Endothelial cell of coronary artery (primary cell): Measurements from ENCODE around the gene IQGAP1. TPM values are rescaled to one million over a fixed set of nuclear protein-coding genes. Genes with fewer than 3 reads are reported as not detected.

Experiments used
- total RNA-seq: library from RNA; depleted of rRNA; stranded (reverse); fragments of >200 nt; gene quantifications from 2 replicates; pipeline ENCODE4 v1.2.3, GENCODE V29; 2014

IQGAP1 gene
- 206 and 279 TPM in 2 replicates for total RNA-seq

DNA sequence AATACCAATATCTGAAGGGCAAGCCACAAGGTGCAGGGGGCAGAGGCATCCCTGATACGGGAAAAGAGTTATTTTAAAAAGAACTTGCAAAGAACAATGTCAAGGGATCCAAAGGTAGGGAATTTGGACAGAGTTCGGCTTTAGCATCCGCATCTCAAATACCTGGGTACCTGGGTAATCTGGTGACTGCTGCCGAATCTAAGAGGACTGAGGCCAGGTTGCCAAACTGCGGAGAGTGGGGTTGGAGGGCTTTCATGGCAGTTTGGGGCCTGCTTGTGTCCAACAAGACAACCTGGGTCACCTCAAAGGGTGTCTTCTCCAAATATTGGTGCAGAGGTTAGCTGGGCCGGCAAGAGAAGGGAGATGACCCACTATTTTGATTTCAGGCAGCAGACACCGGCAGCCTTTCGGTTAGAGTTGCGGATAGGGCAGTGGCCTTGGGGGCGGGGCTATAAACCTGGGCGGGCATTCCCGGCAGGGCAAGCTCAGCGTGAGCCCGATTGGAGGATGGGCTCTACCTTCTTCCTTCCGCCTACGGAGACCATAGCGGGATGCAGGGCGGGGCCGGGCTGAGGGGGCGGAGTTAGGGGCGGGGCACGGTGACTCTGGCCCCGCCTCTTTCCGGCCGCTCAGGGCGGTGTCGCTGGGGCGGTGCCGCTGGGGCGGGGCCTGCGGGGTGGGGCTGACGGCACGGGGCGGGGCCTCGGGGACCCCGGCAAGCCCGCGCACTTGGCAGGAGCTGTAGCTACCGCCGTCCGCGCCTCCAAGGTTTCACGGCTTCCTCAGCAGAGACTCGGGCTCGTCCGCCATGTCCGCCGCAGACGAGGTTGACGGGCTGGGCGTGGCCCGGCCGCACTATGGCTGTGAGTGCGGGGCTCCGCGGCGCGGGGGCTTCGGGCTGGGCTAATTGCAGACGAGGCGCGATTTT lies at the start of gene IQGAP1:
IQGAP1 (plus strand) TSS at position 709 of the 928 bp plus-strand sequence; CDS start at position 809, 100 bp downstream.

GRCh38 chr15:90352107-90352893 lies 35.7 kb upstream of the IQGAP1 start, which contains the start of gene ZNF774:
Gene ZNF774 (plus strand): TSS chr15:90352284. CDS start chr15:90354661, 2,377 bp downstream.

DNA sequence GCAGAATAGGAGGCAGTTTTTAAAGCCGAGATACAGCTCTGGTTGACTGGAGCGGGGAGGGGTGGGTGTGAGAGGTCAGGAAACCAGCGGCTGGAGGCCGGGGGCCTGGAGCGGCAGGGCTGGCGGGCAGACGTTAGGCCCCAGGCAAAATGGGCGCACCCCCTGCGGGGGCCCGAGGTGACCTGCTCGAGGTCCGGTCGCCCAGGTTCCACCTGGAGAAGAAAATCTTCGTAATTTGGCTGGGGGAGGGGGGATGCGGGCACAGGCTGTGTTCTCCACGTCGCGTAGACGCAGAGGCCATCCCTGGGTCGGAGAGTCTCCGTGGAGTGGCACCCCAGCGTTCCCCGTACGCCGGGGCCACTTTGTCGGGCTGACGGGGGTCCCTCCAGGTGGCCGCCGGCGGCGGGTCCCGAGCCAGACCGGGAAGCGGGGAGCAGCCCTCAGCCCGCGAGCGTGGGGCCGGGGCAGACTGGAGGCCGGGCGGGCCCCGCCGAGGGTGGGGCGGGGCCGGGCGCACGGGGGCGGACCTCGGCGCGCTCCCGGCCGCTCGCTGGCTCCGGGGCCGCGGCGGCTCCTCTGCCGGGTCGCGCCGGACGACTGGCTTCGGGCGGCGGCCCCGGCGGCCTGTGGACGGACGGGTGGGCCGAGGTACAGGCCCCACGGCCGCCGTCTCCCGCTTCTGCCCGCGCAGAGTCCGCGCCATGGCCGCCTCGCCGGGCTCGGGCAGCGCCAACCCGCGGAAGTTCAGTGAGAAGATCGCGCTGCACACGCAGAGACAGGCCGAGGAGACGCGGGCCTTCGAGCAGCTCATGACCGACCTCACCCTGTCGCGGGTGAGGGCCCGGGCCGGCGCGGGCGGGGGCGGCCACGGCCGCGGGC lies 141.6 kb downstream of the IQGAP1 start, which contains the start of gene CRTC3:
CRTC3 (plus strand) TSS at position 553 of the 879 bp plus-strand sequence; CDS start at position 702, 149 bp downstream.

Other genes starting within 250 kb of the IQGAP1 start
- 10.9 and 65.6 TPM in 2 replicates for gene SEMA4B, start 186.9 kb upstream of the IQGAP1 start, total RNA-seq
- 41.0 and 47.0 TPM in 2 replicates for gene CIB1, start 154.3 kb upstream of the IQGAP1 start, total RNA-seq
- gene GDPGP1, start 154.0 kb upstream of the IQGAP1 start, total RNA-seq: 5.9 and 7.4 TPM in 2 replicates
- under 0.01 TPM in 1 of 2 replicates, not detected in the other for gene TTLL13, start 138.7 kb upstream of the IQGAP1 start, total RNA-seq
- gene NGRN, start 122.6 kb upstream of the IQGAP1 start, total RNA-seq: 43.1 and 66.6 TPM in 2 replicates
- gene ZNF774, start 36.0 kb upstream of the IQGAP1 start, total RNA-seq: 0.72 and 1.0 TPM in 2 replicates
- 8.7 and 12.2 TPM in 2 replicates for gene CRTC3, start 141.7 kb downstream of the IQGAP1 start, total RNA-seq